ENCODE measurements around the gene COQ5.

GRCh38 chr12:120534203-120534702 lies 5.3 kb upstream of the COQ5 start, which contains the start of gene RNF10:
- TF ChIP-seq, protein P1, sequence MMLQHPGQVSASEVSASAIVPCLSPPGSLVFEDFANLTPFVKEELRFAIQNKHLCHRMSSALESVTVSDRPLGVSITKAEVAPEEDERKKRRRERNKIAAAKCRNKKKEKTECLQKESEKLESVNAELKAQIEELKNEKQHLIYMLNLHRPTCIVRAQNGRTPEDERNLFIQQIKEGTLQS (IDR thresholded peaks at IDR 0.05): no peak
- TF ChIP-seq CTCF (IDR thresholded peaks at IDR 0.05 in 2 of 3, conservative IDR thresholded peaks at IDR 0.05 in 1 of 3; ENCODE audit: borderline replicate concordance in 1 of 3, insufficient read depth in 1 of 3, low read depth in 2 of 3, low read length in 2 of 3) (no peak), POLR2A (IDR thresholded peaks at IDR 0.05; ENCODE audit: borderline replicate concordance, extremely low read depth, insufficient read depth, insufficient read length) (peak; percentile 94)
